GM19193 (cell line): Measurements from ENCODE around the gene PRMT7.

Experiments used
- POLR2A ChIP-seq: IDR thresholded peaks from 4 replicates; pipeline ENCODE4 v1.6.1; 2011; ENCODE audit not compliant: insufficient read depth, insufficient read length; ENCODE audit errors: extremely low read depth

Gene PRMT7

GRCh38 chr16:68359398-68360191 lies 48.8 kb downstream of the PRMT7 start:
- no peak for TF ChIP-seq POLR2A

GRCh38 chr16:68360547-68360946 lies 49.7 kb downstream of the PRMT7 start:
- TF ChIP-seq POLR2A: no peak

- no peak for TF ChIP-seq POLR2A
These were observed 50.1 kb downstream of the PRMT7 start for GRCh38 chr16:68360956-68361355.

GRCh38 chr16:68361485-68361884 lies 50.7 kb downstream of the PRMT7 start:
- TF ChIP-seq POLR2A: no peak

GRCh38 chr16:68362262-68362913 lies 51.6 kb downstream of the PRMT7 start:
- no peak for TF ChIP-seq POLR2A

- TF ChIP-seq POLR2A: no peak
These were observed 52.3 kb downstream of the PRMT7 start for GRCh38 chr16:68362947-68363657.

GRCh38 chr16:68363658-68364521 lies 53.1 kb downstream of the PRMT7 start:
- no peak for TF ChIP-seq POLR2A

- TF ChIP-seq POLR2A: no peak
These were observed 53.8 kb downstream of the PRMT7 start for GRCh38 chr16:68364561-68364998.

- TF ChIP-seq POLR2A: no peak
These were observed 54.5 kb downstream of the PRMT7 start for GRCh38 chr16:68365167-68365817.

- TF ChIP-seq POLR2A: no peak
These were observed 55.2 kb downstream of the PRMT7 start for GRCh38 chr16:68366062-68366461.

GRCh38 chr16:68367030-68367429 lies 56.2 kb downstream of the PRMT7 start:
- no peak for TF ChIP-seq POLR2A

- no peak for TF ChIP-seq POLR2A
These were observed 56.6 kb downstream of the PRMT7 start for GRCh38 chr16:68367440-68367839.

GRCh38 chr16:68367891-68368290 lies 57.1 kb downstream of the PRMT7 start:
- no peak for TF ChIP-seq POLR2A

GRCh38 chr16:68368301-68368888 lies 57.6 kb downstream of the PRMT7 start:
- TF ChIP-seq POLR2A: no peak
